HCT116 (cell line): Measurements from ENCODE around the gene NOTO.

Experiments
- EZH2phosphoT487 ChIP-seq: fragments of 200-600 bp; IDR thresholded peaks from 2 replicates; pipeline ENCODE4 v1.6.1; 2018; ENCODE audit warnings: antibody characterized with exemption, borderline replicate concordance
- POLR2A ChIP-seq: IDR thresholded peaks from 2 replicates; pipeline ENCODE4 v1.7.0; 2011; ENCODE audit warnings: borderline replicate concordance; ENCODE audit not compliant: insufficient read depth, insufficient read length; ENCODE audit errors: extremely low read depth
- POLR2AphosphoS5 ChIP-seq: IDR thresholded peaks from 2 replicates; pipeline ENCODE4 v1.6.1; 2011; ENCODE audit warnings: mild to moderate bottlenecking, low read depth, low read length, moderate library complexity
- YY1 ChIP-seq: IDR thresholded peaks from 2 replicates; pipeline ENCODE4 v1.6.1; 2011; ENCODE audit warnings: low read length, low read depth, moderate library complexity, mild to moderate bottlenecking; ENCODE audit not compliant: insufficient replicate concordance; ENCODE audit errors: extremely low read depth
- TF ChIP-seq, protein P1 (sequence below), 3 experiments: fragments of 200-600 bp in 1 of 3; sonication (generic) in 1 of 3; IDR thresholded peaks in 2 of 3; conservative IDR thresholded peaks in 1 of 3; 2 replicates each; pipeline ENCODE4 v1.5.1; 2012 to 2017; ENCODE audit warnings: low read depth in 2 of 3, low read length in 2 of 3, antibody characterized with exemption in 1 of 3, borderline replicate concordance in 1 of 3, control low read depth in 1 of 3, mild to moderate bottlenecking in 1 of 3, mixed read lengths in 1 of 3, mixed run types in 1 of 3, moderate library complexity in 1 of 3; ENCODE audit not compliant: insufficient read depth in 1 of 3

- TF ChIP-seq EZH2phosphoT487 (no peak), YY1 (no peak), POLR2A (no peak), POLR2AphosphoS5 (no peak)
- TF ChIP-seq, protein P1, sequence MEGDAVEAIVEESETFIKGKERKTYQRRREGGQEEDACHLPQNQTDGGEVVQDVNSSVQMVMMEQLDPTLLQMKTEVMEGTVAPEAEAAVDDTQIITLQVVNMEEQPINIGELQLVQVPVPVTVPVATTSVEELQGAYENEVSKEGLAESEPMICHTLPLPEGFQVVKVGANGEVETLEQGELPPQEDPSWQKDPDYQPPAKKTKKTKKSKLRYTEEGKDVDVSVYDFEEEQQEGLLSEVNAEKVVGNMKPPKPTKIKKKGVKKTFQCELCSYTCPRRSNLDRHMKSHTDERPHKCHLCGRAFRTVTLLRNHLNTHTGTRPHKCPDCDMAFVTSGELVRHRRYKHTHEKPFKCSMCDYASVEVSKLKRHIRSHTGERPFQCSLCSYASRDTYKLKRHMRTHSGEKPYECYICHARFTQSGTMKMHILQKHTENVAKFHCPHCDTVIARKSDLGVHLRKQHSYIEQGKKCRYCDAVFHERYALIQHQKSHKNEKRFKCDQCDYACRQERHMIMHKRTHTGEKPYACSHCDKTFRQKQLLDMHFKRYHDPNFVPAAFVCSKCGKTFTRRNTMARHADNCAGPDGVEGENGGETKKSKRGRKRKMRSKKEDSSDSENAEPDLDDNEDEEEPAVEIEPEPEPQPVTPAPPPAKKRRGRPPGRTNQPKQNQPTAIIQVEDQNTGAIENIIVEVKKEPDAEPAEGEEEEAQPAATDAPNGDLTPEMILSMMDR (IDR thresholded peaks at IDR 0.05 in 2 of 3, conservative IDR thresholded peaks at IDR 0.05 in 1 of 3; ENCODE audit: borderline replicate concordance in 1 of 3, insufficient read depth in 1 of 3, low read depth in 2 of 3, low read length in 2 of 3) = no peak
Observed at GRCh38 chr2:73257021-73257420, 54.6 kb downstream of the NOTO start.
